ENCODE data around the gene SHB. TPM values are rescaled to one million over a fixed set of nuclear protein-coding genes. Genes with fewer than 3 reads are reported as not detected.

The SHB gene, protein sequence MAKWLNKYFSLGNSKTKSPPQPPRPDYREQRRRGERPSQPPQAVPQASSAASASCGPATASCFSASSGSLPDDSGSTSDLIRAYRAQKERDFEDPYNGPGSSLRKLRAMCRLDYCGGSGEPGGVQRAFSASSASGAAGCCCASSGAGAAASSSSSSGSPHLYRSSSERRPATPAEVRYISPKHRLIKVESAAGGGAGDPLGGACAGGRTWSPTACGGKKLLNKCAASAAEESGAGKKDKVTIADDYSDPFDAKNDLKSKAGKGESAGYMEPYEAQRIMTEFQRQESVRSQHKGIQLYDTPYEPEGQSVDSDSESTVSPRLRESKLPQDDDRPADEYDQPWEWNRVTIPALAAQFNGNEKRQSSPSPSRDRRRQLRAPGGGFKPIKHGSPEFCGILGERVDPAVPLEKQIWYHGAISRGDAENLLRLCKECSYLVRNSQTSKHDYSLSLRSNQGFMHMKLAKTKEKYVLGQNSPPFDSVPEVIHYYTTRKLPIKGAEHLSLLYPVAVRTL
- 4.9 TPM for total RNA-seq
- 5.5 TPM for polyA plus RNA-seq
- long read RNA-seq, donor 1, partial matches to known transcripts: 0 of 1 reads
- long read RNA-seq, donor 1, other reads (novel, unspliced or antisense): 0 of 1 reads
- long read RNA-seq, donor 2: 0 reads
- long read RNA-seq, donor 3, partial matches to known transcripts: 0 of 2 reads
- long read RNA-seq, donor 3, other reads (novel, unspliced or antisense): 0 of 2 reads
- long read RNA-seq, donor 4, partial matches to known transcripts: 0 of 3 reads
- long read RNA-seq, donor 4, other reads (novel, unspliced or antisense): 0 of 3 reads
- long read RNA-seq, donor 5, transcript SHB-201 (6 exons, 2,783 nt): major isoform, 10 of 10 reads
- long read RNA-seq, donor 5, partial matches to known transcripts: 0 of 10 reads
- long read RNA-seq, donor 5, other reads (novel, unspliced or antisense): 0 of 10 reads
- long read RNA-seq, donor 6, partial matches to known transcripts: 0 of 3 reads
- long read RNA-seq, donor 6, other reads (novel, unspliced or antisense): 0 of 3 reads
- long read RNA-seq, donor 7, partial matches to known transcripts: 0 of 1 reads
- long read RNA-seq, donor 7, other reads (novel, unspliced or antisense): 0 of 1 reads
- long read RNA-seq, donor 8, partial matches to known transcripts: 0 of 2 reads
- long read RNA-seq, donor 8, other reads (novel, unspliced or antisense): 0 of 2 reads
- long read RNA-seq, donor 9, partial matches to known transcripts: 0 of 2 reads
- long read RNA-seq, donor 9, other reads (novel, unspliced or antisense): 0 of 2 reads
- long read RNA-seq, donor 10, transcript SHB-201 (6 exons, 2,783 nt): major isoform, 6 of 6 reads
- long read RNA-seq, donor 10, partial matches to known transcripts: 0 of 6 reads
- long read RNA-seq, donor 10, other reads (novel, unspliced or antisense): 0 of 6 reads

DNA sequence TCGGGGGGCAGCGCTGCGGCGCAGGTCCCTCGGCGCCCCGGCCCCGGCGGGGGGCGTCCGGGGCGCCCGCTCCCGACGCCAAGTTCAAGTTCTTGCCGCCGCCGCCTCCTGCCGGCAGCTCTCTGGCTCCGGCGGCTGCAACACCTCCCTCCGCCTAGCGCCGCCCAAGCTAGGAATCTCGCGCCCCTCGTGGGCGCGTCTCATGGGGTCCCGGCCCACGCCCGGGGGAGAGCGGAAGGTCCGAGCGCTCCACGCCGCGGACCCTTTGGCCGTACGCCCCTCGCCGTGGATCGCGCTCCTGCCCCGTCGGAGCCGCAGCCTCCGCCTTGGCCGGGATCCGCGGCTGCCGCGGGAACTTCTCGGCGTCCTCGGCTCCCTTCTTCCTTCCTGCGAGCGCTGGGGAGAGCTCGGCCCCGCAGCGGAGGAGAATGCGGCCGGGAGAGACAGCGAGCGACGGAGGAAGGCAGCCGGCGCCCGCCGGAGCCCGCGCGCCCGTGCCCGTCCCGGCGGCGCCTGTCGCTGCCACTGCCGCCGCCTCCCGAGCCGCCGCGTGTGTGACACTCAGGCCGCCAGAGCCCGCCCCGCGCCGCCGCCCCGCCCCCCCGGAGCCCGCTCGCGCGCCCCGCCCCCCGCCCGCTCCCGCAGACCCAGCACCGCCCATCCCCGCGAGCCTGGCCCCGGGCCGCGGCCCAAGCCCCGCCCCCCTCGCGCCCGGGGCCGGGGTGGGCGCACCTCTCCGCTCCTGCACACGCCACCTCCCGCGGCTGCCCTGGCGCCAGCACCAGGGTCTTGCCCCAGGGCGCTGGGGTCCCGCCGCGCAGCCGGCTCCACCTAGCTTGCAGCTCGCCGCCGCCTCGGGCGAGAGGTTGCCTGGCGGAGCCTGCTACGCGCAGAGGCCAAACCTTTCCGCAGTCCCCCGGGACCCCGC lies at the start of gene SHB:
SHB (minus strand) TSS at position 527 of the 928 bp plus-strand sequence. CDS start 582 bp downstream, outside the sequence.
- under 1% methylated on average over 134 of the region's 134 CpGs for WGBS

DNA sequence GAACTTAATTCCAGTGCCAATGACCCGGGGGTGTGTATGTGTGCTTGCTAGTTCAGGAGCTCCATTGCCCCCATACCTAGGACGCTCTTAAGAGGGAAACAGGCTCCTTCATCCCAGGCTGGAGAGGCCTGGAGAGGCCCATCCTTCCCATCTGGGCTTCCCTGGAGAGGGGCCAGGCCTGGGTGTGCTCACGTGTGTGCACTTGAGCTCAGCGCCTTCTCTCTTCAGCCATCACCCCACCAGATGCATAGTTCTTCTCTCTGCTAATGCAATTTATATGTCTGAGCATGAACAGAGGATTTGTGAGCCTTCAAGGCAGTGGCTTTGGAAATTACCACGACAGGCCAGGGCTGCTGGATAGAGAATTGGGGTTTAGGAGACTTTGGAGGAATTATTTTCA lies 48.6 kb upstream of the SHB start:
- Histone ChIP-seq H3K36me3 (ENCODE audit: control insufficient read depth in 2 of 2, insufficient read depth in 2 of 2, low read length in 1 of 2) (no peaks in the 10 kb centered on the region), H3K9me3 (ENCODE audit: control insufficient read depth in 2 of 2, insufficient read depth in 1 of 2, low read length in 1 of 2) (no peaks in the 10 kb centered on the region), H3K27me3 (ENCODE audit: control insufficient read depth in 2 of 2, insufficient read depth in 1 of 2, low read length in 1 of 2) (peaks cover 0 to under 1% of the 10 kb centered on the region in 2 donors), H3K4me1 (ENCODE audit: control insufficient read depth in 2 of 2, insufficient read depth in 2 of 2, low read length in 2 of 2) (no peaks in the 10 kb centered on the region), H3K4me3 (ENCODE audit: low read length in 2 of 2) (no peak overlapping the region), H3K27ac (ENCODE audit: low read depth in 1 of 2, low read length in 1 of 2) (no peak overlapping the region)
- no peak for DNase-seq (ENCODE audit: low read depth in 6 of 9, low spot score in 9 of 9)
- 93% methylated on average over 5 of the region's 5 CpGs for whole genome bisulfite sequencing

More for the DNA sequence above, at the start of gene SHB:
- Histone ChIP-seq H3K27me3 (ENCODE audit: control insufficient read depth in 2 of 2, insufficient read depth in 1 of 2, low read length in 1 of 2) (peaks cover 29 to 42% of the 10 kb centered on the region in 2 donors), H3K36me3 (ENCODE audit: control insufficient read depth in 2 of 2, insufficient read depth in 2 of 2, low read length in 1 of 2) (no peaks in the 10 kb centered on the region), H3K4me1 (ENCODE audit: control insufficient read depth in 2 of 2, insufficient read depth in 2 of 2, low read length in 2 of 2) (peaks cover 10 to 31% of the 10 kb centered on the region in 2 donors), H3K27ac (ENCODE audit: low read depth in 1 of 2, low read length in 1 of 2) (peak within 1 kb of the TSS; percentile 32 to 72), H3K4me3 (ENCODE audit: low read length in 2 of 2) (peak within 1 kb of the TSS; percentile 52 to 74), H3K9me3 (ENCODE audit: control insufficient read depth in 2 of 2, insufficient read depth in 1 of 2, low read length in 1 of 2) (no peaks in the 10 kb centered on the region)
- DNase-seq (ENCODE audit: low read depth in 6 of 9, low spot score in 9 of 9): peak in 7 of 9 donors; percentile 48 to 85 (median 69)

DNA sequence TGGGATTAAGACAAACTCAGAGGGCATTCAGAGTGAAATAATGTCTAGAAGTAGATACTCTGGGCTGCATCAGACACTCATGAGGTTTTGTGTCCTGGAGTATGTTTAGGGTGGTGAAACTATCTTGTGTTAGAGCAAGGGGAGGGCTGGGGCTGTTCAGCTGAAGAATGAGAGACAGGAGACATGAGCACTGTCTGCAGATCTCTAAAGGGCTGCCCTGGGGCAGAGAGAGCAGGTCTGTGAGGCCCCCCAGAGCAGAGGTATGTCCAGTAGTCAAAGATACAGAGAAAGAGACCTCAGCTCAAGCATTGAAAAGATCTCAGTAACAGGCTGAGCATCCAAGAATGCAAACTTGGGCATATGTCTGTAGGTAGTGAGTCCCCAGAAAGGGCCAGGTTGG lies 45.9 kb upstream of the SHB start:
- Histone ChIP-seq H3K27me3 (ENCODE audit: control insufficient read depth in 2 of 2, insufficient read depth in 1 of 2, low read length in 1 of 2) (peaks cover 0 to 2% of the 10 kb centered on the region in 2 donors), H3K4me3 (ENCODE audit: low read length in 2 of 2) (no peak overlapping the region), H3K4me1 (ENCODE audit: control insufficient read depth in 2 of 2, insufficient read depth in 2 of 2, low read length in 2 of 2) (no peaks in the 10 kb centered on the region), H3K9me3 (ENCODE audit: control insufficient read depth in 2 of 2, insufficient read depth in 1 of 2, low read length in 1 of 2) (no peaks in the 10 kb centered on the region), H3K36me3 (ENCODE audit: control insufficient read depth in 2 of 2, insufficient read depth in 2 of 2, low read length in 1 of 2) (no peaks in the 10 kb centered on the region), H3K27ac (ENCODE audit: low read depth in 1 of 2, low read length in 1 of 2) (no peak overlapping the region)
- DNase-seq (ENCODE audit: low read depth in 6 of 9, low spot score in 9 of 9): no peak

DNA sequence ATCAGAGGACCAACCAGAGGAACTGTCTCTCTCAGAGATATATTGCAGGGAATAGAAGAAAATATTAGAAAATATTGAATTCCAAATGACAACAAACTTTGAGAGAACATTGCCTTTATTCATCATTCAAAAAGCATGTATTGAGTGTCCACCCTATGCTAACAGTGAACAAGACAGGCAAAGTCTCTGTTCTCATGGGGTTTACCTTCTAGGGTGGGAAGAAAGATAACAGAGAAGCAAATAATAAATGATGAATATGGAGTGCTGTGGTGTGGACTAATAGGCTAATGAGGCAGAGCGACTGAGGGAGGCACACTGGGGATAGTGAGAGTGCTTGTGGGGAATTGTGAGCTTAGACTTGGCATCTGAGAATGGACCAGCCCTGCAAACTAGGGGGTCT lies 43.4 kb upstream of the SHB start:
- Histone ChIP-seq H3K36me3 (ENCODE audit: control insufficient read depth in 2 of 2, insufficient read depth in 2 of 2, low read length in 1 of 2) (no peaks in the 10 kb centered on the region), H3K27ac (ENCODE audit: low read depth in 1 of 2, low read length in 1 of 2) (no peak overlapping the region), H3K9me3 (ENCODE audit: control insufficient read depth in 2 of 2, insufficient read depth in 1 of 2, low read length in 1 of 2) (no peaks in the 10 kb centered on the region), H3K4me1 (ENCODE audit: control insufficient read depth in 2 of 2, insufficient read depth in 2 of 2, low read length in 2 of 2) (no peaks in the 10 kb centered on the region), H3K27me3 (ENCODE audit: control insufficient read depth in 2 of 2, insufficient read depth in 1 of 2, low read length in 1 of 2) (peaks cover 0 to 2% of the 10 kb centered on the region in 2 donors), H3K4me3 (ENCODE audit: low read length in 2 of 2) (no peak overlapping the region)
- DNase-seq (ENCODE audit: low read depth in 6 of 9, low spot score in 9 of 9): no peak
- 93% methylated on average over 1 of the region's 1 CpG for WGBS

DNA sequence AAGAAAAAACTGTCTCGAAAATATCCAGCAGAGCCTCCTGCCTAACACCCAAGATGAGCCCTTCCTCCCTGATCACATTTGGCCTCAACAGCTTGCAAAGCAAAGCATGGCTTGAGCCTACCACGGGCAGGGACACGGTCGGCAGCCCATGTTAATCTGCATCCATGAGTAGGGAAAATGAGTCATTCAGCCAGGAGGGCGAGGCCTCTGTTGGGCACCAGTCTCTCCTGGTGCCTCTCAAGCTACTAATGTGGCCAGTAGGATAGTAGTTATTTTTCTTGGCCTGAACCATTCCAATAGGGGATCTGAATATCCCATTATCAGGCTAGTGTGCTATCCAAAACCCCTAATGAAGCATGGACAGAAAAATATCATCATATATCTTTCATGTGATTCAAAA lies 43.0 kb upstream of the SHB start:
- Histone ChIP-seq H3K27me3 (ENCODE audit: control insufficient read depth in 2 of 2, insufficient read depth in 1 of 2, low read length in 1 of 2) (peaks cover 0 to 2% of the 10 kb centered on the region in 2 donors), H3K4me1 (ENCODE audit: control insufficient read depth in 2 of 2, insufficient read depth in 2 of 2, low read length in 2 of 2) (no peaks in the 10 kb centered on the region), H3K4me3 (ENCODE audit: low read length in 2 of 2) (no peak overlapping the region), H3K27ac (ENCODE audit: low read depth in 1 of 2, low read length in 1 of 2) (no peak overlapping the region), H3K9me3 (ENCODE audit: control insufficient read depth in 2 of 2, insufficient read depth in 1 of 2, low read length in 1 of 2) (no peaks in the 10 kb centered on the region), H3K36me3 (ENCODE audit: control insufficient read depth in 2 of 2, insufficient read depth in 2 of 2, low read length in 1 of 2) (no peaks in the 10 kb centered on the region)
- 94% methylated on average over 5 of the region's 5 CpGs for WGBS
- DNase-seq (ENCODE audit: low read depth in 6 of 9, low spot score in 9 of 9): no peak

DNA sequence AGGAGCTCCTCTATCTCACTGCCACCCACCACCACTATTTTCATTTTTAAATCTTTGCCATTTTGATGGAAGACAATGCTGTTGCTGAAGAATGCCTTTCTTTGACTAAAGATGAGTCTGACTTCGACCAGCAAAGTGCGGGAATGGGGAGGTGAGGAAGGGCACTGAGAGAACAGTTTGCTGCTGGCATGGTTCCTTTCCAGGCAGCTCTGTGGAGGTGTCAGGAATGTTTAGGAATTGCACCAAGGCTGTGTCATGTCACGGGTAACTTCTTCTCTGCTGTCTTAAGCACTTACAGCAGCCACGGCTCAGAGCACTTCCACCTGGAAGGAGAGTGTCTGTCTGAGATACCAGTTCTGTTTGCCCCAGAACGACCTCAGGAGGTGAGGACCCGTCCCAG lies 41.4 kb upstream of the SHB start:
- no peak overlapping the region for H3K4me3 ChIP-seq (ENCODE audit: low read length in 2 of 2)
- DNase-seq (ENCODE audit: low read depth in 6 of 9, low spot score in 9 of 9): no peak
- H3K27me3 ChIP-seq (ENCODE audit: control insufficient read depth in 2 of 2, insufficient read depth in 1 of 2, low read length in 1 of 2): peaks cover 0 to 2% of the 10 kb centered on the region in 2 donors
- no peaks in the 10 kb centered on the region for H3K36me3 ChIP-seq (ENCODE audit: control insufficient read depth in 2 of 2, insufficient read depth in 2 of 2, low read length in 1 of 2)
- no peaks in the 10 kb centered on the region for H3K9me3 ChIP-seq (ENCODE audit: control insufficient read depth in 2 of 2, insufficient read depth in 1 of 2, low read length in 1 of 2)
- no peak overlapping the region for H3K27ac ChIP-seq (ENCODE audit: low read depth in 1 of 2, low read length in 1 of 2)
- WGBS: 86% methylated on average over 6 of the region's 6 CpGs
- no peaks in the 10 kb centered on the region for H3K4me1 ChIP-seq (ENCODE audit: control insufficient read depth in 2 of 2, insufficient read depth in 2 of 2, low read length in 2 of 2)

DNA sequence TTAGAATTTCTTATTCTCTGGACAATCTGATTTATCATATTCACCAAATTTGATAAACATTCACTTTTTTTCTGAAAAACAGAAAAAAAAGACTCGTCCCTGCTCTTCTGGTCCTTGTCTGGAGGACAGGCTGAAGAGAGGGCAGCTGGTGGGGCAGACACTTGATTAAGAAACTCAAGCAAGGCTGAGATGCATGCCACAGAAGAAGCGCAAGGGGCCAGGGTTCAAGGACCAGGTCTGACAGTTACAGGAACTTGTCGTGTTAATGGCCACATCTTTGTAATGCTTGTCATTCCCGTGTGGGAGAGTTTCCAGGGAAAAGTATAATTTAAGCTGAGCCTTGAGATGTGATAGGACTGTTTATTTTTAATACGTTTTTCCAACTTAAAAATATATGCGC lies 40.6 kb upstream of the SHB start:
- H3K4me1 ChIP-seq (ENCODE audit: control insufficient read depth in 2 of 2, insufficient read depth in 2 of 2, low read length in 2 of 2): no peaks in the 10 kb centered on the region
- peaks cover 0 to 2% of the 10 kb centered on the region in 2 donors for H3K27me3 ChIP-seq (ENCODE audit: control insufficient read depth in 2 of 2, insufficient read depth in 1 of 2, low read length in 1 of 2)
- WGBS: 92% methylated on average over 6 of the region's 6 CpGs
- no peaks in the 10 kb centered on the region for H3K9me3 ChIP-seq (ENCODE audit: control insufficient read depth in 2 of 2, insufficient read depth in 1 of 2, low read length in 1 of 2)
- no peak overlapping the region for H3K27ac ChIP-seq (ENCODE audit: low read depth in 1 of 2, low read length in 1 of 2)
- no peak for DNase-seq (ENCODE audit: low read depth in 6 of 9, low spot score in 9 of 9)
- H3K36me3 ChIP-seq (ENCODE audit: control insufficient read depth in 2 of 2, insufficient read depth in 2 of 2, low read length in 1 of 2): no peaks in the 10 kb centered on the region
- no peak overlapping the region for H3K4me3 ChIP-seq (ENCODE audit: low read length in 2 of 2)

DNA sequence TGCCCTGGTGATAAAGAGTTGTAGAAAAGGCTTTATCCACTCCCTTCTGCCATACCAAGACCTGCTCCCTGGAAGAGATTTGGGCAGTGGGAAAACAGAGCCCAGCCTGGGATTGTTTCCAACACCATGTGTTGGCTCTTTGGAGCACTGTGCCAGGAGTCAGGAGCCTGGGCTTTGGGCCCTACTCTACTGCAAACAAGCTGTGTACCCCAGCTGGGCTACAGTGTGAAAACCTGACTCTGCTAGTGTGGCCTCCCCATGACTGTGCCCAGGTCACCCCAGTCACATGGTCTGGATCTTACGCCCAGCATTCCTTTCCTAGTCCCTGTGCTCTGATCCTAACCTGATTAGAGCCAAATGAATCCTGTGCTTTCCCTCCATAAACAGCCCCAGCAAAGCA lies 39.3 kb upstream of the SHB start:
- Histone ChIP-seq H3K27me3 (ENCODE audit: control insufficient read depth in 2 of 2, insufficient read depth in 1 of 2, low read length in 1 of 2) (peaks cover 0 to 2% of the 10 kb centered on the region in 2 donors), H3K4me3 (ENCODE audit: low read length in 2 of 2) (no peak overlapping the region), H3K27ac (ENCODE audit: low read depth in 1 of 2, low read length in 1 of 2) (no peak overlapping the region), H3K36me3 (ENCODE audit: control insufficient read depth in 2 of 2, insufficient read depth in 2 of 2, low read length in 1 of 2) (no peaks in the 10 kb centered on the region), H3K4me1 (ENCODE audit: control insufficient read depth in 2 of 2, insufficient read depth in 2 of 2, low read length in 2 of 2) (no peaks in the 10 kb centered on the region), H3K9me3 (ENCODE audit: control insufficient read depth in 2 of 2, insufficient read depth in 1 of 2, low read length in 1 of 2) (no peaks in the 10 kb centered on the region)
- no peak for DNase-seq (ENCODE audit: low read depth in 6 of 9, low spot score in 9 of 9)
- WGBS: 100% methylated on average over 1 of the region's 1 CpG
